A549 treated with AZD9567 at 1 μM for 4 hours (cell line): ENCODE results near the gene ASXL2. TPM values are rescaled to one million over a fixed set of nuclear protein-coding genes. Genes with fewer than 3 reads are reported as not detected.

Experiments
- total RNA-seq: library from RNA; stranded (reverse); fragments of 200-300 nt; extraction: Qiagen RNA extraction; gene quantifications from 5 replicates; pipeline ENCODE4 v1.2.3, GENCODE V29; 2022; ENCODE audit not compliant: insufficient read depth

ASXL2 gene
- 10.8 to 14.5 TPM (median 14.0 TPM) in 5 replicates for total RNA-seq

GRCh38 chr2:25878361-25879132 lies at the start of gene ASXL2:
ASXL2 (minus strand) TSS chr2:25878487; CDS start chr2:25878222, 265 bp downstream.

Other genes starting within 250 kb of the ASXL2 start
- gene DTNB, start 204.9 kb downstream of the ASXL2 start, total RNA-seq, result 8.6 to 13.2 TPM (median 10.3 TPM) in 5 replicates
- gene KIF3C, start 104.0 kb upstream of the ASXL2 start, total RNA-seq, result 29.7 to 42.8 TPM (median 39.6 TPM) in 5 replicates
- gene RAB10, start 155.6 kb upstream of the ASXL2 start, total RNA-seq, result 231 to 370 TPM (median 247 TPM) in 5 replicates